ENCODE results near the gene MPL. TPM values are rescaled to one million over a fixed set of nuclear protein-coding genes. Genes with fewer than 3 reads are reported as not detected.

MPL gene
- total RNA-seq, 1 donor from 2014 or later: 0.31 TPM

GRCh38 chr1:43386676-43387075 is 49.1 kb downstream of the MPL start:
- peaks cover 7% of the 10 kb centered on the region for H3K36me3 Mint-ChIP-seq (ENCODE audit: insufficient read depth)
- peak overlapping the region; percentile 10 for H3K27ac Mint-ChIP-seq
- no peak overlapping the region for H3K4me3 Mint-ChIP-seq (ENCODE audit: low read depth)
- H3K27me3 Mint-ChIP-seq: no peaks in the 10 kb centered on the region
- no peak for DNase-seq (ENCODE audit: low spot score, unreplicated experiment)
- H3K9me3 Mint-ChIP-seq (ENCODE audit: low read depth): no peaks in the 10 kb centered on the region
- no peak for TF ChIP-seq CTCF (IDR thresholded peaks at IDR 0.05; ENCODE audit: unreplicated experiment)
- peaks cover 19% of the 10 kb centered on the region for H3K4me1 Mint-ChIP-seq (ENCODE audit: low read depth)

- Mint-ChIP-seq H3K9me3 (ENCODE audit: low read depth) (no peaks in the 10 kb centered on the region), H3K4me1 (ENCODE audit: low read depth) (peaks cover 19% of the 10 kb centered on the region), H3K27me3 (no peaks in the 10 kb centered on the region), H3K36me3 (ENCODE audit: insufficient read depth) (peaks cover 7% of the 10 kb centered on the region), H3K4me3 (ENCODE audit: low read depth) (peak overlapping the region; percentile 99), H3K27ac (peak overlapping the region; percentile 43)
- no peak for TF ChIP-seq CTCF (IDR thresholded peaks at IDR 0.05; ENCODE audit: unreplicated experiment)
- no peak for DNase-seq (ENCODE audit: low spot score, unreplicated experiment)
Measured at GRCh38 chr1:43387976-43388599, 50.5 kb downstream of the MPL start.

GRCh38 chr1:43388613-43389012 is 51.0 kb downstream of the MPL start:
- H3K36me3 Mint-ChIP-seq (ENCODE audit: insufficient read depth): peaks cover 7% of the 10 kb centered on the region
- no peaks in the 10 kb centered on the region for H3K27me3 Mint-ChIP-seq
- no peaks in the 10 kb centered on the region for H3K9me3 Mint-ChIP-seq (ENCODE audit: low read depth)
- peak overlapping the region; percentile 99 for H3K27ac Mint-ChIP-seq
- no peak for DNase-seq (ENCODE audit: low spot score, unreplicated experiment)
- peaks cover 19% of the 10 kb centered on the region for H3K4me1 Mint-ChIP-seq (ENCODE audit: low read depth)
- peak overlapping the region; percentile 99 for H3K4me3 Mint-ChIP-seq (ENCODE audit: low read depth)
- no peak for TF ChIP-seq CTCF (IDR thresholded peaks at IDR 0.05; ENCODE audit: unreplicated experiment)

GRCh38 chr1:43389326-43390313 is 52.0 kb downstream of the MPL start, which contains the start of the genes MED8 and SZT2:
TSS of gene MED8 (minus strand) at chr1:43389800. CDS start at chr1:43389764, 36 bp downstream.
TSS of gene SZT2 (plus strand) at chr1:43389899. CDS start at chr1:43389969, 70 bp downstream.
- no peaks in the 10 kb centered on the region for H3K27me3 Mint-ChIP-seq
- peak within 1 kb of the TSS; percentile 99 for H3K4me3 Mint-ChIP-seq (ENCODE audit: low read depth)
- H3K9me3 Mint-ChIP-seq (ENCODE audit: low read depth): no peaks in the 10 kb centered on the region
- H3K27ac Mint-ChIP-seq: peak within 1 kb of the TSS; percentile 99
- peak; percentile 92 for DNase-seq (ENCODE audit: low spot score, unreplicated experiment)
- H3K4me1 Mint-ChIP-seq (ENCODE audit: low read depth): peaks cover 19% of the 10 kb centered on the region
- TF ChIP-seq CTCF (IDR thresholded peaks at IDR 0.05; ENCODE audit: unreplicated experiment): no peak
- H3K36me3 Mint-ChIP-seq (ENCODE audit: insufficient read depth): peaks cover 7% of the 10 kb centered on the region

GRCh38 chr1:43392702-43393101 is 55.1 kb downstream of the MPL start:
- H3K4me3 Mint-ChIP-seq (ENCODE audit: low read depth): no peak overlapping the region
- no peak for TF ChIP-seq CTCF (IDR thresholded peaks at IDR 0.05; ENCODE audit: unreplicated experiment)
- peaks cover 19% of the 10 kb centered on the region for H3K4me1 Mint-ChIP-seq (ENCODE audit: low read depth)
- no peak for DNase-seq (ENCODE audit: low spot score, unreplicated experiment)
- H3K27ac Mint-ChIP-seq: no peak overlapping the region
- H3K27me3 Mint-ChIP-seq: no peaks in the 10 kb centered on the region
- H3K9me3 Mint-ChIP-seq (ENCODE audit: low read depth): no peaks in the 10 kb centered on the region
- peaks cover 4% of the 10 kb centered on the region for H3K36me3 Mint-ChIP-seq (ENCODE audit: insufficient read depth)

All from progenitor cell of endocrine pancreas (in vitro differentiated cells).